Right lobe of liver (tissue), 6 donors: Measurements from ENCODE around the gene EFHC2. TPM values are rescaled to one million over a fixed set of nuclear protein-coding genes. Genes with fewer than 3 reads are reported as not detected.
A peak's percentile ranks its signal among the peaks of the same experiment; 100 is the strongest.

Source experiments
- ATAC-seq, 4 donors: fragments of 200-7000 bp; cut with Tn5 transposase; one replicate each; pipeline ENCODE4 v1.9.1; 2020; ENCODE audit warnings: mild to moderate bottlenecking in 4 of 4, moderate library complexity in 4 of 4
- DNase-seq, 3 donors: peaks; one replicate each; pipeline ENCODE4 v3.0.0-alpha.2; 2020
- H3K27ac ChIP-seq, 3 donors: fragments of 200-600 bp; one replicate each; pipeline ENCODE4 v1.8.0; 2022
- H3K27me3 ChIP-seq, 2 donors: fragments of 200-600 bp; one replicate each; pipeline ENCODE4 v1.8.0; 2022
- H3K36me3 ChIP-seq, 4 donors: fragments of 200-600 bp; sonication (generic) in 1 of 4; one replicate each; pipeline versions ENCODE4 v1.5.1 to v1.8.0; 2017 to 2022; ENCODE audit warnings: control low read depth in 1 of 4
- H3K4me1 ChIP-seq, 4 donors: fragments of 200-600 bp; sonication (generic) in 1 of 4; one replicate each; pipeline versions ENCODE4 v1.5.1 to v1.8.0; 2017 to 2022; ENCODE audit warnings: control low read depth in 1 of 4
- H3K4me3 ChIP-seq, 3 donors: fragments of 200-600 bp; one replicate each; pipeline ENCODE4 v1.8.0; 2022
- H3K9me3 ChIP-seq, 4 donors: fragments of 200-600 bp; sonication (generic) in 1 of 4; one replicate each; pipeline versions ENCODE4 v1.5.1 to v1.8.0; 2017 to 2022; ENCODE audit warnings: control low read depth in 1 of 4
- CTCF ChIP-seq, 4 donors: fragments of 200-600 bp in 3 of 4; fragments of 450-650 bp in 1 of 4; IDR thresholded peaks; one replicate each; pipeline versions ENCODE4 v1.5.1 to v1.8.0; 2016 to 2022; ENCODE audit warnings: antibody characterized with exemption in 4 of 4, mild to moderate bottlenecking in 2 of 4
- POLR2A ChIP-seq: fragments of 450-650 bp; IDR thresholded peaks from one replicate; pipeline ENCODE4 v1.6.1; 2017; ENCODE audit warnings: antibody characterized with exemption, mild to moderate bottlenecking
- WGBS: methylation state at CpG from one replicate; pipeline ENCODE4 v1.1.6; 2018; ENCODE audit warnings: low coverage, low lambda C conversion rate; ENCODE audit not compliant: insufficient coverage; ENCODE audit errors: missing lambda C conversion rate; 5-methylcytosine and 5-hydroxymethylcytosine counted together
- intact Hi-C, 2 donors: fragments of 100-400 bp; cut with DNase I; formaldehyde crosslinking; loops; one replicate each; pipeline versions ENCODE4 v1.11.2 to v1.14.1; 2022
- total RNA-seq, 6 experiments: library from RNA; depleted of rRNA in 2 of 6; stranded (reverse); fragments of >200 nt in 2 of 6; fragmentation: NEBNext Ultra II Directional in 3 of 6; extraction: Animal tissue kit (Norgen Biotek cat#: 25700) in 3 of 6; gene quantifications; one replicate each; pipeline versions ENCODE4 v1.1.0 to v1.2.4, GENCODE V29; 2016 to 2023
- donor health status: DM: no; HTN: yes; CAD: no.
- donor health status: DM: no; HTN: no; CAD: no.
- donor health status: DM: no; HTN: no; CAD: no.
- donor health status: DM: no; HTN: yes; CAD: no.
- donor health status: DM: no; HTN: yes; CAD: no.

The EFHC2 gene
- total RNA-seq, 6 experiments from 2014 or later = 0.13 TPM; not detected in 5

GRCh38 chrX:44352758-44353157 lies 9.3 kb upstream of the EFHC2 start:
- 57% methylated on average over 5 of the region's 5 CpGs for WGBS
- Histone ChIP-seq H3K27me3 (no peaks in the 10 kb centered on the region), H3K9me3 (no peaks in the 10 kb centered on the region), H3K36me3 (no peaks in the 10 kb centered on the region), H3K4me3 (no peak overlapping the region), H3K4me1 (no peaks in the 10 kb centered on the region), H3K27ac (no peak overlapping the region)
- ATAC-seq (no peak), DNase-seq (no peak)
- intact Hi-C loops = no loop called here
- no peak for TF ChIP-seq CTCF (IDR thresholded peaks at IDR 0.05)
- no peak for TF ChIP-seq POLR2A

GRCh38 chrX:44349561-44349960 lies 6.1 kb upstream of the EFHC2 start:
- H3K4me1 ChIP-seq = no peaks in the 10 kb centered on the region
- no peak for ATAC-seq
- H3K36me3 ChIP-seq = no peaks in the 10 kb centered on the region
- no peak overlapping the region for H3K27ac ChIP-seq
- no peak overlapping the region for H3K4me3 ChIP-seq
- 47% methylated on average over 5 of the region's 5 CpGs for WGBS
- intact Hi-C loops = no loop called here
- H3K9me3 ChIP-seq = no peaks in the 10 kb centered on the region
- no peak for TF ChIP-seq POLR2A
- TF ChIP-seq CTCF (IDR thresholded peaks at IDR 0.05) = no peak
- no peaks in the 10 kb centered on the region for H3K27me3 ChIP-seq
- DNase-seq = no peak

- no peak overlapping the region for H3K4me3 ChIP-seq
- intact Hi-C loops = no loop called here
- ATAC-seq = no peak
These were observed 1.2 kb upstream of the EFHC2 start for GRCh38 chrX:44344687-44345086.

GRCh38 chrX:44344194-44344593 lies 722 bp upstream of the EFHC2 start:
- Histone ChIP-seq H3K27ac (no peak overlapping the region), H3K9me3 (no peaks in the 10 kb centered on the region), H3K36me3 (no peaks in the 10 kb centered on the region), H3K4me1 (no peaks in the 10 kb centered on the region), H3K27me3 (peaks cover 0 to 8% of the 10 kb centered on the region in 2 donors), H3K4me3 (no peak overlapping the region)
- ATAC-seq (peak in 1 of 4 donors; percentile 33), DNase-seq (peak in 2 of 3 donors; percentile 25 to 40)
- WGBS = 37% methylated on average over 13 of the region's 16 CpGs
- intact Hi-C loops = no loop called here
- TF ChIP-seq CTCF (IDR thresholded peaks at IDR 0.05) (no peak), POLR2A (no peak)

More at GRCh38 chrX:44344687-44345086, 1.2 kb upstream of the EFHC2 start:
- WGBS = 20% methylated on average over 7 of the region's 7 CpGs
- Histone ChIP-seq H3K36me3 (no peaks in the 10 kb centered on the region), H3K9me3 (no peaks in the 10 kb centered on the region), H3K27ac (no peak overlapping the region), H3K27me3 (peaks cover 0 to 8% of the 10 kb centered on the region in 2 donors), H3K4me1 (no peaks in the 10 kb centered on the region)
- TF ChIP-seq CTCF (IDR thresholded peaks at IDR 0.05) = no peak
- TF ChIP-seq POLR2A = no peak
- no peak for DNase-seq

- intact Hi-C loops = no loop called here
- DNase-seq (no peak), ATAC-seq (no peak)
- H3K27me3 ChIP-seq = peaks cover 0 to 8% of the 10 kb centered on the region in 2 donors
- WGBS = 60% methylated on average over 2 of the region's 3 CpGs
- TF ChIP-seq POLR2A = no peak
- TF ChIP-seq CTCF (IDR thresholded peaks at IDR 0.05) = no peak
- H3K36me3 ChIP-seq = no peaks in the 10 kb centered on the region
- no peak overlapping the region for H3K27ac ChIP-seq
- H3K4me1 ChIP-seq = no peaks in the 10 kb centered on the region
- no peak overlapping the region for H3K4me3 ChIP-seq
- H3K9me3 ChIP-seq = no peaks in the 10 kb centered on the region
These were observed 606 bp downstream of the EFHC2 start for GRCh38 chrX:44342866-44343265.
